ENCODE measurements around the gene RNF150.

- TF ChIP-seq, protein P1, sequence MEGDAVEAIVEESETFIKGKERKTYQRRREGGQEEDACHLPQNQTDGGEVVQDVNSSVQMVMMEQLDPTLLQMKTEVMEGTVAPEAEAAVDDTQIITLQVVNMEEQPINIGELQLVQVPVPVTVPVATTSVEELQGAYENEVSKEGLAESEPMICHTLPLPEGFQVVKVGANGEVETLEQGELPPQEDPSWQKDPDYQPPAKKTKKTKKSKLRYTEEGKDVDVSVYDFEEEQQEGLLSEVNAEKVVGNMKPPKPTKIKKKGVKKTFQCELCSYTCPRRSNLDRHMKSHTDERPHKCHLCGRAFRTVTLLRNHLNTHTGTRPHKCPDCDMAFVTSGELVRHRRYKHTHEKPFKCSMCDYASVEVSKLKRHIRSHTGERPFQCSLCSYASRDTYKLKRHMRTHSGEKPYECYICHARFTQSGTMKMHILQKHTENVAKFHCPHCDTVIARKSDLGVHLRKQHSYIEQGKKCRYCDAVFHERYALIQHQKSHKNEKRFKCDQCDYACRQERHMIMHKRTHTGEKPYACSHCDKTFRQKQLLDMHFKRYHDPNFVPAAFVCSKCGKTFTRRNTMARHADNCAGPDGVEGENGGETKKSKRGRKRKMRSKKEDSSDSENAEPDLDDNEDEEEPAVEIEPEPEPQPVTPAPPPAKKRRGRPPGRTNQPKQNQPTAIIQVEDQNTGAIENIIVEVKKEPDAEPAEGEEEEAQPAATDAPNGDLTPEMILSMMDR (IDR thresholded peaks at IDR 0.05): no peak
- no peak for TF ChIP-seq POLR2A (IDR thresholded peaks at IDR 0.05)
Observed at GRCh38 chr4:141131723-141132071, 1.6 kb downstream of the RNF150 start.

All from body of pancreas (tissue), 4 donors.